Lower leg skin (tissue), 3 donors: Measurements from ENCODE around the gene RPL22.

Experiments used
- CTCF ChIP-seq, 3 donors: fragments of 450-650 bp; IDR thresholded peaks; one replicate each; pipeline ENCODE4 v1.5.1; 2016; ENCODE audit warnings: antibody characterized with exemption in 3 of 3, mild to moderate bottlenecking in 3 of 3, moderate library complexity in 2 of 3
- POLR2A ChIP-seq, 2 donors: fragments of 450-650 bp; IDR thresholded peaks; one replicate each; pipeline ENCODE4 v1.6.1; 2016 to 2017; ENCODE audit warnings: antibody characterized with exemption in 2 of 2, mild to moderate bottlenecking in 1 of 2, moderate library complexity in 1 of 2

- TF ChIP-seq CTCF (IDR thresholded peaks at IDR 0.05) (no peak), POLR2A (IDR thresholded peaks at IDR 0.05) (no peak)
Observed at GRCh38 chr1:6166221-6166620, 33.2 kb downstream of the RPL22 start.
